Adrenal gland (tissue), 12 donors: ENCODE measurements around the gene ZBED1. TPM values are rescaled to one million over a fixed set of nuclear protein-coding genes. Genes with fewer than 3 reads are reported as not detected.
"Not testable (repeated sequence)": the region's sequence is repeated elsewhere in the genome, so short reads cannot be mapped to it uniquely, and the experiment has no call there.

Experiments
- DNase-seq, 7 donors: peaks; one replicate each; pipeline ENCODE4 v3.0.0-alpha.2; 2019 to 2020
- H3K27ac ChIP-seq, 5 donors: fragments of 200-600 bp; sonication (generic) in 4 of 5; 1 replicate in 3 of 5; 2 replicates in 2 of 5; pipeline versions ENCODE4 v1.5.1 to v1.8.0; 2016 to 2020; ENCODE audit warnings: mild to moderate bottlenecking in 1 of 5
- H3K27me3 ChIP-seq: fragments of 200-600 bp; 2 replicates; pipeline ENCODE4 v1.8.0; 2021
- H3K36me3 ChIP-seq, 2 donors: fragments of 200-600 bp; replicated peaks in 1 of 2; 1 replicate in 1 of 2; 2 replicates in 1 of 2; pipeline versions ENCODE4 v1.5.1 to v1.8.0; 2018 to 2022
- H3K4me1 ChIP-seq, 2 donors: fragments of 200-600 bp; replicated peaks in 1 of 2; 1 replicate in 1 of 2; 2 replicates in 1 of 2; pipeline versions ENCODE4 v1.5.1 to v1.8.0; 2018 to 2021
- H3K4me3 ChIP-seq, 4 donors: fragments of 200-600 bp; sonication (generic) in 3 of 4; one replicate each; pipeline ENCODE4 v1.5.1; 2016 to 2018
- H3K9me3 ChIP-seq, 3 donors: fragments of 200-600 bp; sonication (generic) in 1 of 3; replicated peaks in 1 of 3; 1 replicate in 2 of 3; 2 replicates in 1 of 3; pipeline versions ENCODE4 v1.5.1 to v1.8.0; 2016 to 2021
- POLR2A ChIP-seq, 2 donors: fragments of 450-650 bp; IDR thresholded peaks; one replicate each; pipeline ENCODE4 v1.6.1; 2017; ENCODE audit warnings: antibody characterized with exemption in 2 of 2, mild to moderate bottlenecking in 2 of 2, moderate library complexity in 1 of 2
- WGBS, 4 donors: extraction: QIAGEN DNeasy Blood & Tissue Kit in 2 of 4; methylation state at CpG; one replicate each; pipeline versions ENCODE4 v1.1.5 to v1.1.7; 2013 to 2017; 5-methylcytosine and 5-hydroxymethylcytosine counted together
- intact Hi-C, 2 donors: fragments of 100-400 bp; cut with DNase I; formaldehyde crosslinking; loops; one replicate each; pipeline versions ENCODE4 v1.14.1 to v1.15.0; 2022 to 2023
- polyA plus RNA-seq, 3 donors: library from polyadenylated mRNA; stranded (reverse); fragments of 200-250 nt in 2 of 3; fragments of 350-450 nt in 1 of 3; fragmentation: Illumina TruSeq in 1 of 3; extraction: RNeasy Lipid Tissue Mini Kit (QIAGEN cat#74804) in 1 of 3; gene quantifications; one replicate each; pipeline ENCODE4 v1.2.3, GENCODE V29; 2013 to 2014
- total RNA-seq, 9 donors: library from RNA; depleted of rRNA in 4 of 9; stranded (reverse); fragments of >200 nt in 4 of 9; fragments of 120-200 nt in 1 of 9; fragmentation: NEBNext Ultra II Directional in 1 of 9; extraction: Animal tissue kit (Norgen Biotek cat#: 25700) in 1 of 9; gene quantifications; one replicate each; pipeline versions ENCODE4 v1.1.0 to v1.2.4, GENCODE V29; 2013 to 2023
- TF ChIP-seq, protein P1 (sequence below), 6 experiments: fragments of 450-650 bp in 4 of 6; fragments of 200-600 bp in 2 of 6; sonication (generic) in 1 of 6; IDR thresholded peaks; 1 replicate in 5 of 6; 2 replicates in 1 of 6; pipeline versions ENCODE4 v1.5.1 to v1.8.0; 2016 to 2021; ENCODE audit warnings: antibody characterized with exemption in 6 of 6, mild to moderate bottlenecking in 2 of 6, moderate library complexity in 1 of 6
- donor health status: healthy with polysubstance abuse.
- donor health status: Bipolar disorder and iron deficiency.
- donor health status: DM: yes; HTN: yes; CAD: no.
- donor health status: DM: no; HTN: no; CAD: no.
- donor health status: DM: no; HTN: no; CAD: no.
- donor health status: DM: yes; HTN: yes; CAD: no.

Gene ZBED1
- total and polyA plus RNA-seq, 12 donors = 10.7 to 70.5 (median 45.6) TPM

DNA sequence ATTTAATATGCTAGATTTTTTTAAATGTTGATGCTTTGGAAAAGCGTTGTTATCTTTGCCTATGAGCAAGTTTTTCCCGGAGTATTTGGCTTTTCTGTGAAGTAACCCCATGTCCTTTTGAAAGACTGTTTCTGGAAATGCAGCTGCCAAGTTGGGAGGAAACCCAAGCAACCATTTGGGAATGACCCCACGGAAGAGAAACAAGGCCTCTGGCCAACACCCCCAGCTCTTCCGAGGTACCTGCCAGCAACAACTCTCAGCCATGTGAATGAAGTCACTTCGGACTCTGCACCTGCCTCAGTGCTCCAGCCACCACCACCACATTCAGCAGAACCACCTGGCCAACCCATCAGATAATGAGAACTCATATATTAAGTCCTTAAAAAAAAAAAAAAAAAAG is 36.2 kb upstream of the ZBED1 start:
- TF ChIP-seq POLR2A (IDR thresholded peaks at IDR 0.05) = no peak
- TF ChIP-seq, protein P1, sequence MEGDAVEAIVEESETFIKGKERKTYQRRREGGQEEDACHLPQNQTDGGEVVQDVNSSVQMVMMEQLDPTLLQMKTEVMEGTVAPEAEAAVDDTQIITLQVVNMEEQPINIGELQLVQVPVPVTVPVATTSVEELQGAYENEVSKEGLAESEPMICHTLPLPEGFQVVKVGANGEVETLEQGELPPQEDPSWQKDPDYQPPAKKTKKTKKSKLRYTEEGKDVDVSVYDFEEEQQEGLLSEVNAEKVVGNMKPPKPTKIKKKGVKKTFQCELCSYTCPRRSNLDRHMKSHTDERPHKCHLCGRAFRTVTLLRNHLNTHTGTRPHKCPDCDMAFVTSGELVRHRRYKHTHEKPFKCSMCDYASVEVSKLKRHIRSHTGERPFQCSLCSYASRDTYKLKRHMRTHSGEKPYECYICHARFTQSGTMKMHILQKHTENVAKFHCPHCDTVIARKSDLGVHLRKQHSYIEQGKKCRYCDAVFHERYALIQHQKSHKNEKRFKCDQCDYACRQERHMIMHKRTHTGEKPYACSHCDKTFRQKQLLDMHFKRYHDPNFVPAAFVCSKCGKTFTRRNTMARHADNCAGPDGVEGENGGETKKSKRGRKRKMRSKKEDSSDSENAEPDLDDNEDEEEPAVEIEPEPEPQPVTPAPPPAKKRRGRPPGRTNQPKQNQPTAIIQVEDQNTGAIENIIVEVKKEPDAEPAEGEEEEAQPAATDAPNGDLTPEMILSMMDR (IDR thresholded peaks at IDR 0.05) = no peak
- Histone ChIP-seq H3K4me3 (no peak overlapping the region), H3K27me3 (no peaks in the 10 kb centered on the region), H3K4me1 (no peaks in the 10 kb centered on the region), H3K9me3 (no peaks in the 10 kb centered on the region), H3K36me3 (no peaks in the 10 kb centered on the region), H3K27ac (no peak overlapping the region)
- 64 to 86% (median 76%) methylated on average over 5 of the region's 5 CpGs for WGBS, 4 donors
- DNase-seq = no peak
- intact Hi-C loops = no loop called here

DNA sequence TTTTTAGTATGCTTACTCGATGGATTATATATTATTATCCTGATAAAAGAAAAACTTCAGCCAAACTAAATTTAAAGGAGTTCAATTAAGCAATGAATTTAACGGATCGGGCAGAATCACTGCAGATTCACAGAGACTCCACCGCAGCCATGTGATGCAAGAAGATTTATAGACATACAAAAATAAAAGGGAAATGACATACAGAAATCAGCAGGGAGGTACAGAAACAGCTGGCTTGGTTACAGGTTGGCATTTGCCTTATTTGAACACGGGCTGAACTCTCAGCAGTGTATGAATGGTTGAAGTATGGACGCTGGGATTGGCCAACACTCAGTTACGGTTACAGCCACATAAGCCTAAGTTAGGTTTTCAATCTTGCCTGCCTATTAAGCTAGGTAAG is 35.4 kb upstream of the ZBED1 start:
- Histone ChIP-seq H3K36me3 (no peaks in the 10 kb centered on the region), H3K27me3 (no peaks in the 10 kb centered on the region), H3K4me1 (no peaks in the 10 kb centered on the region), H3K27ac (no peak overlapping the region), H3K9me3 (no peaks in the 10 kb centered on the region), H3K4me3 (no peak overlapping the region)
- DNase-seq = no peak
- no peak for TF ChIP-seq POLR2A (IDR thresholded peaks at IDR 0.05)
- TF ChIP-seq, protein P1 (IDR thresholded peaks at IDR 0.05) = no peak
- intact Hi-C loops = no loop called here
- 75 to 80% (median 77%) methylated on average over 7 of the region's 7 CpGs for WGBS, 4 donors

DNA sequence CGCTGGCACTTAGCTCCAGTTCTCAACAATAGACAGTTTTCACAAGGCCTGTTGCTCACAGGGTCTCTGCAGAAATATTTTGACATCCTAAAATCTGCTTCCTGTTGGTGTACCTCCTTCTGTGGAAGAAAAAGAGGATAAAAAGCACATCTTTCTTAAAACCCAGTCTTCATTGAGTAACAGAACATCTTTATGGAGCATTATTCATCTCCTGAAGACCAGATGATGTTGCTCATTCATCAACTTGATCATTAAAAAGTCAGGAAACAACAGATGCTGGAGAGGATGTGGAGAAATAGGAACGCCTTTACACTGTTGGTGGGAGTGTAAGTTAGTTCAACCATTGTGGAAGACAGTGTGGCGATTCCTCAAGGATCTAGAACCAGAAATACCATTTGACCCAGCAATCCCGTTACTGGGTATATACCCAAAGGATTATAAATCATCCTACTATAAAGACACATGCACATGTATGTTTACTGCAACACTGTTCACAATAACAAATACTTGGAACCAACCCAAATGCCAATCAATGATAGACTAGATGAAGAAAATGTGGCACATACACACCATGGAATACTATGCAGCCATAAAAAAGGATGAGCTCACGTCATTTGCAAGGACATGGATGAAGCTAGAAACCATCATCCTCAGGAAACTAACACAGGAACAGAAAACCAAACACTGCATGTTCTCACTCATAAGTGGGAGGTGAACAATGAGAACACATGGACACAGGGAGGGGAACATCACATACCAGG is 33.7 kb upstream of the ZBED1 start:
- H3K4me1 ChIP-seq, H3K9me3 ChIP-seq, H3K27me3 ChIP-seq, H3K27ac ChIP-seq, DNase-seq, H3K4me3 ChIP-seq, intact Hi-C loops, H3K36me3 ChIP-seq: not testable (repeated sequence)
- 55 to 66% (median 62%) methylated on average over 5 of the region's 5 CpGs for WGBS, 4 donors

GRCh38 chrX:2533424-2533823 is 32.6 kb upstream of the ZBED1 start:
- H3K27ac ChIP-seq = no peak overlapping the region
- WGBS, 4 donors = 34 to 55% (median 53%) methylated on average over 6 to 8 of the region's 8 CpGs
- TF ChIP-seq, protein P1 (IDR thresholded peaks at IDR 0.05) = no peak
- TF ChIP-seq POLR2A (IDR thresholded peaks at IDR 0.05) = no peak

GRCh38 chrX:2526390-2526789 is 25.6 kb upstream of the ZBED1 start:
- 81 to 89% (median 86%) methylated on average over 10 of the region's 10 CpGs for WGBS, 4 donors
- TF ChIP-seq, protein P1 (IDR thresholded peaks at IDR 0.05) = no peak
- TF ChIP-seq POLR2A (IDR thresholded peaks at IDR 0.05) = no peak
- Histone ChIP-seq H3K9me3 (no peaks in the 10 kb centered on the region), H3K36me3 (no peaks in the 10 kb centered on the region), H3K4me1 (no peaks in the 10 kb centered on the region), H3K27me3 (no peaks in the 10 kb centered on the region), H3K4me3 (no peak overlapping the region), H3K27ac (no peak overlapping the region)
- DNase-seq = no peak
- intact Hi-C loops = no loop called here

More at GRCh38 chrX:2533424-2533823, 32.6 kb upstream of the ZBED1 start:
- H3K9me3 ChIP-seq = no peaks in the 10 kb centered on the region
- intact Hi-C loops = no loop called here
- H3K4me1 ChIP-seq = no peaks in the 10 kb centered on the region
- no peak overlapping the region for H3K4me3 ChIP-seq
- no peak for DNase-seq
- H3K36me3 ChIP-seq = no peaks in the 10 kb centered on the region
- H3K27me3 ChIP-seq = no peaks in the 10 kb centered on the region
